ENCODE results near the gene WDR48.

The WDR48 gene

GRCh38 chr3:39065197-39065596 is 13.4 kb downstream of the WDR48 start:
- peak; percentile 88 for DNase-seq

- DNase-seq, result no peak
Measured at GRCh38 chr3:39067286-39067685, 15.5 kb downstream of the WDR48 start.

DNA sequence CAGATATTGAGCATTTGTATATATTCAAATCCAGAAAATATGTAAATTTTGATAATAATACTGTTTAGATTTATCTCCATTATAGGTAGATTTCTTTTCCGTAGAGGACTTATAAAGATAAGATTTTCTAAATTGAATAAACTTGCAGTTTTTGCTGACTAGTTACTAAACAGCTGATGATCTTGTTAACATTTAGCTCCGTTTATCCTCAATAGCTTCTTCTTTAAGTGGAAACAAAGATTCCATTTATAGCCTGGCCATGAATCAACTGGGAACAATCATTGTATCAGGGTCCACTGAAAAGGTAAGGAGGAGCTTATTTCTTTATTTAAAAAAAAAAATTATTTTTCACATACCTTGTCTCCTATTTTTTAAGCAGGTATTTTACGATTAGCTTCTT is 16.7 kb downstream of the WDR48 start:
- no peak for DNase-seq

GRCh38 chr3:39075910-39076309 is 24.1 kb downstream of the WDR48 start:
- no peak for DNase-seq

DNA sequence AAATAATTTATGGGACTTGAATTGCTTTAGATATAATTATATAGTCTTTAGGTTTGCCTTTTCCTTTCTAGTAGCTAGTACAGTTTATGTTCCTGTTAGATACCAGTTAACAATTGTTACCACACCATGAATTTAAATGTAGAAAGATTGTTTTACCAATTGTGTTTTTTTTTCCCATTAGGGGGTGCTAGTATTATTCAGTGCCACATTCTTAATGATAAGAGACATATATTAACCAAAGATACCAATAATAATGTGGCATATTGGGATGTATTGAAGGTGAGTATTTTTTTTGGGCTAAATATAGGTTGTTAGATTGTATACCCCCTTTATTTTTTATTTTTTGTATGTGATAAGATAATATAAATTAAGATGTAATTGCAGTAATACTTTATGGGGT is 27.7 kb downstream of the WDR48 start:
- peak; percentile 9 for DNase-seq

GRCh38 chr3:39080026-39080425 is 28.2 kb downstream of the WDR48 start:
- DNase-seq, result peak; percentile 45

DNA sequence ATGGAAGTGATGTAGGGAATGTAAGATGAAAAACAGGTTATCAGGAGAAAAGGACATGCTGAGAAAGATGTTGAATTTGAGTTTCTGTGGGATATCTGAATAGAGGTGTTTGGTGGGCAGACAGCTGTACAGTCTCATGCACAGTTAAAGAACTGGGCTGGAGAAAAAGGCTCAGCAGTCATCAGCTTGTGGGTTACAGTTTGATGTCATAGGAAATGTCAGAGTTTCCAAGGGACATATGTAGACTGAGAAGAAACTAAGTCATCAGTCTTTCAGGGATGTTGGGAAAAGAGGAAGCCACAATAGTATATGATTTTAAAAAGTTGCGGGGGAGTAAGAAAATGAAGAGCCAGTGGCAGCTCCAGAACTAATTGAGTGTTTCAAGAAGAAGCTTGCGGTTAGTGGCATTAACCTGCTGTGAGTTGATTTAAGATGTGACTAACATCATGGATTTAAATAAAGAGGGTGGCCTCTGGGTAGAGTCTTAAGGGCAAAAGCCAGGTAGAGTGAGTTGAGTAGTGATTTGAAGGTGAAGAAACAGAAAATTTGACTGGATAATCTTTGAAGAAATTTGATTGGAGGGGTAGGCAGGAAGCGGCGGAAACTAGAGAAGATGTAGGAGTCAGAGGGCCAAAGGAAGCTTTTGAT is 31.0 kb downstream of the WDR48 start:
- no peak for DNase-seq

- DNase-seq, result no peak
Measured at GRCh38 chr3:39086144-39086543, 34.3 kb downstream of the WDR48 start.

DNA sequence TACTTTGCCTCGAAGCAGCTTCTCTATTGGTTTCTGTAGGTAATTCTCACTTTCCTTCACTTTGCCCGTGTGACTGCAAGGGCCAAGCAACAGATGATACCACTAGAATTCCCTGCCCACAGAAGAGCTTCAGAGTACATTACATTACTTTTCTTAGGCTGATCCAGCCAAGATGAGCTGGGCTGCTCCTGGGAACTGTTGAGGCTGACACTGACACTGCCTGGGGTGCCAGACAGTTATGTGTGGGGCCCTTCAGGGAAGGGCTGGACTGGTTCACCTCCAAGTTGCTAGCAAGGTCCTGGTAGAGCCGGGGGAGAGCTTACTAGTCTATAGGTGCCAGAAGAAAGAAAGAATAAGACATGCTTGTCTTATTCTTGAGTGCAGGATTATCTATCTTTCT is 36.6 kb downstream of the WDR48 start:
- DNase-seq, result no peak

DNA sequence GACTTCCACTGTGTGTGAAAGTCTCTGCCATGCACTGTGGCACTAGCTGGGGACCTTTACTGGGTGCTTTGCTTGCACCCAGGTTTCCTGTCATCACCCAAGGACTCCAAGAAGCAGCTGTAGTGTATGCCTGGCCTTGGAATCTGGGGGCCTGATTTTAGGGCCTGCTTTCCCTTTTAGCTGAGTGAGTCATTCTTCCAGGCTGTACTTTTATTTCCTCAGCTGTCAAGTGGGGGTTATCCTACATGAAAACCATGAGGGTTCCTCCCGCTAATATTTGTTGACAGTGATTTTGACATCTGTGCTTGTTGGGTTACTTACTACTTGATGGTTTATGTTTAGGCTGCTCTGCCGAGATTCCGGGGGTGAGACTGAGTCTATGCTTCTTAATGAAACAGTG is 37.1 kb downstream of the WDR48 start:
- DNase-seq, result no peak

- no peak for DNase-seq
Measured at GRCh38 chr3:39090922-39091321, 39.1 kb downstream of the WDR48 start.

DNA sequence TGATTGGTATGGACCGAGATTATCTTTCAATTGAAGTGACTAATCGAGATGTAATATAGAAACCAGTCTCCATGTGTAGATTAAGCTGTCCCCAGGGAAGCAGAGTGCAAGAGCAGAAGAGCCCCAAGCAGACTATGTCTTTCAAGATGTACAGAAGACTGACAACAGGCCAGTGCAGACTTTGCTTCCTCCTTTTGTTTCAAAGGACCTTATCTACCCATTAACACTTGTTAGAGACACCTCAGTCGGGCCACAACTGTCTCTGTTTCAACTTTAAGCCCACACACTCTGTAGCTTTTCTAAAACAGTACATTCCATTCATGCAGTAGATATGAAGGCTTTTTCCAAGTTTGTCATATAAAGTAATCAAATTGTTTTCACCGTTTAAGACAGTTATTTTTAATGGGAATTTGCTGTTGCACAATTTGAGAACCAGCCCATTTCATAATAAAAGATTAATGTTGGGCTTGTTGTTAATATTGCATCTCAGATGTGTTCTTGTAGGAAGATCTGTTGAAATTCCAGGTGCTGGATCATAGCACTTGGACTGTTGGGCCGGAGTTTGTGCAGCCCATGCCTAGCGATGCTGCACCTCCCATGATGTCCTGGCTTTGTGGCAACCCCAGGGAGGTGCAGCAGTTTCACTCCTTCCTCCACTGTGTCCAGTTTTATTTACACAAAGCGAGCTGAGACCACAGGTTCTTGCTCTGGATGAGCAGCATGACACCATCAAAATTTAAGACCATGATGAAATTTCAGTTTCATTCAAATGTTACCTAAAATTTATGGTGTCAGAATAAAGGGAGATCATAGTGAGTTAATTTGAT is 43.2 kb downstream of the WDR48 start:
- peak; percentile 57 for DNase-seq

- no peak for DNase-seq
Measured at GRCh38 chr3:39095778-39096177, 44.0 kb downstream of the WDR48 start.

DNA sequence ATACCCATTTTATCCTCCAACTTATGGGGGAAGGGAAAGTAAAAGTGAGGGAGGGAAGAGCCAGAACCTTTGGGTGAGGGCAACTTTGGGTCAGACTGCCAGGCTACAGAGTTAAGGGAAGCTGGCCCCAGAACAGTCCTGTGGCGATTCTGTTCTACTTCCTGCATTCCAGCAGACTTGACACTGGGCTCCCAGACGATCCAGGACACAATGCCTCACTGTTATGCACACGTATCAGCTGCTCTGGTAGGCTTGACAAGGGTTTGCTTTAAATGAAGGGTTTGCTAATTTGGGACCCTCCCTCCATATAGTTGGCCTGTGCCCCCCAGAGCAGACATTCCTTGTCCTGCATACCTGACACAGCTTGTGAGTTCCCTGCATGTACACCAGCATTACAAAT is 45.0 kb downstream of the WDR48 start:
- DNase-seq, result no peak

DNA sequence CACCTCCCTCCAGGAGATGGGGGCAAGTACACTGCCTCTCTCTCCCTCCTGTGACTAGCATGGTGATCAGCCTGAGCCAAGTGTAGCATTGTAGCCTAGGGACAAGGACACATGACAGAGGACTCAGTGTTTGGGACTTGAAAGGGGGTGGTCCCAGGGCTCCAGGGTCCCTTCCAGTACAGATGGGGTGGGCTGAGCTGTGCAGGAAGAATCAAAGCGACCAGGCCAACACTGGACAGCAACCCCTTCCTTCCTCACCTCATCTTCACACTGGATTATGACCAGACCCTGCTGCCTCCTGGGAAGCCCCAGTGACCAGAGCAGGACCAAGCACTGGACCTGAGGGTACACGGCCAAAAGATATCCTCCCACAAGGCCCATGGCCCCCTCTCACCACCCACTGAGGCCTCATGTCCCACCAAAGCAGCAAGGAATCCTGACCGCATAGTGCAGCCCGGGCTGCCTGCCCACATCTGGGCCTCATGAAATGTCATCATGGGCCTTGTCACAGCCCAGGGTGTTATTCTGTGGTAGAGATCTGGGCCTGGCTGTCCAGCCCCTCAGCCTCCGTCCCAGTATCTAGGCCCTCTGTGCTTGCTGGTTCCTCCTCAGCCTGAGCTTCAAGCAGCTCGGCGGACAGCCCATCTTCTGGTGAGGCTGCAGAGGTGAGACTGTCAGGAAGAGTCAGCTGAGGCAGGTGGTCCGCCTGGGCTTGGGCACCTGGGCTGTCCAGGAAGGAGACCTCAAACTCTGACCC is 46.1 kb downstream of the WDR48 start:
- DNase-seq, result no peak

DNA sequence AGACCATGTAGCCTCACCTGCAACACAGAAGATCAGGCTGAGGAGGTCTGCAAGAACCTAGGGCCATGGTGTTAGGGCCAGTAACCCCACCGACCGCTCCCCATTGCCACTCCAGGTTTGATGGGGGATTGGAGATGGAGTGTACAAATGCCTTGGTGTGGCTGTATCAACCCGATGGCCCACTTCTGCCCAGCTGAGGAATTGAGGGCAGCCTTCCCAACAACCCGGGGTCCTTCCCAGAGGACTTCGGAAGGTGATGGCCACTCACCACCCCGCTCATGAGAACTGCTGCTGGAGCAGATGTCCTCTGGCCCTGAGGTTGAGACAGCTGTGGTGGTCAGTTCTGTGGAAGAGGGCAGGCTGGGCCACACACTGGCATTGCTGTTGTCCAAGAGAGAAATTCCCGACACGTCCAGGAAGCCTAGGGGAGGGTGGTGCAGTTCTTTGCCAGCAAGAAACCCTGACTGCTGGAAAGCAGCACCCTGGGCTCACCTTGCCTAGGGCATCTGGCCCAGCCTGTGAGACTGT is 46.7 kb downstream of the WDR48 start:
- no peak for DNase-seq

DNA sequence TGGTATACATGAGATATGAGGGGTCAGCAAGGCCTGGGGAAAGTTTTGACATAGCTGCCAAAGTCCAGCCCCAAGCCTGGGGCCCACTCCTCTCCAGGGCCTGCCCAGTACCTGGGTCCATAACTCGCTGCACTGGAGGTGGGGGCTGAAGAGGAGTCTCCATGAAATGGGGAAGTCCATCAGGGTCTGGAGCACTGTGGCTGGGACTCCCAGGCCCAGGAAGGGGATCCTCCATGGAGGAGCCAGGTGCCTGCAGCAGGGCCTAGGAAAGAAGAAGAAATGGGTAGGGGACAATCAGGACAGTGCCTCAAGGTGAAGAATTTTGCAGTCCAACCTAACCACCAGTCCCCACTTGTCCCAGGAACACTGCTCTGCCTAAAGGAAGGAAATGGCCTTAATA is 47.4 kb downstream of the WDR48 start:
- no peak for DNase-seq

- DNase-seq, result no peak
Measured at GRCh38 chr3:39099738-39100499, 48.1 kb downstream of the WDR48 start.

GRCh38 chr3:39100500-39100886 is 48.7 kb downstream of the WDR48 start:
- DNase-seq, result no peak

DNA sequence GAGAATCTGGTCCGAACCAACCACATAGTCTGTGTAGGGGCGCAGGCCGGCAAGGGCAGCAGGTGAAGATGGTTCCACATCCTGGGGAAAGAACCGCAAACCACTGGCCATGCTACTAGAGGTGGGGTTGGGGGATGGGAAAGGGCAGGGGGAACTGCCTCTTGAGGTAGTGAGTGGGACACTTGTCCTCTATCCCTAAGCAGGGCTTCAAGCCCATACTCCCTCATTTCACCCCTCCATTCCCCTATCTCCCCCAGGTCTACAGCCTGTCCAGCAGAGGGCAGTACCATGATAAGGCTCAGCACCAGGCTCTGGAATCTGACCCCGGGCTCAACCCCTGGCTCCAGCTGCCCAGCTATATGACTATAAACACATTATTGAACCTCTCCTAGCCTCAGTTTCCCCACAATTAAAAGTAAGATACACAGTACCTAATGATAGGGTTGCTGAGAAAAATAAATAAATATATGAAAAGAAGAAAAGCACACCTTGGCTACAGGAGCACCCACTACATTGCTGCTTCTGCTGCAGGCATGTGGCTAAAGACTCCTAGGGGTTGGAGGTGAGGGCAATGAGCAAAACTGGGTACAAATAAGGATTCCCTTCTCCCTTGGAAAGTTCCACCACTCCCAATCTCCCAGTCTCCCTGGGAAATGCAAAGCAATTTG is 49.3 kb downstream of the WDR48 start:
- peak; percentile 85 for DNase-seq

DNA sequence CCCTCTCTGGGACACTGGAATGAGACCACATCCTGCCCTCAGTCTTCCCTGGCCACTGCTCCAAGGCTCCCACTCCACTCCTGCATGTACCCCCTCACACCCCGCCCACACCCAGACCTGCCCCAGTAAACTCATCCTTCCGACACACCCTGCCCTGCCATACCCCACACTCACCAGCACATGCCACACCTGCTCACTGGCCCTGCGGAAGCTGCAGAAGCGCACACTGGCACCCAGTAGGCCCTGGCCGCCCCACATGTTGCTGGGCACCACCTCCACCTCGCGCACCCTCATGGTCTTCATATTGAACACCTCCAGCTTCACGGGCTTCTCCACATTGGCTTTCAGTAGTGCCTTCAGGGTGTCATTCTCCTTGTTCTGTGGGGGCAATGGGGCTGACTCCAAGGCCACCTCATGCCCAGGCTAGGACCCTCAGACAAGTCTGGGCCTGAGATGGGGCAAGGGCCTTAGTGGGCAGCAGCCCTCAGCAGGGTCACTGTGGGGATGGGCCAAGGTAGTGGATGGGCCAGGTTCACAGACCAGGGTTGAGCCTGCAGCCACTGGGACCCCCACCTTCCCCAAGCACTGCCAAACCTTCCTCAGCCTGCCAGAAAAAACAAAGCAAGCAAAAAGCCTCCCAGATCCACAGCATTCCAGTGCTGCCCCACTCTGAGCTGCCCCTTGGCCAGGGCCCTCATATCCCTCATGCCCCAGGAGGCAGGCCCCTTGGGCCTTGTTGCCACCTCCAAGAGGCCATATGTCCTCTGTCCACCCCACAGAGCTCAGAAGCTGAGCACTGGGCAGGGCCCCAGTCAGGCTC is 50.9 kb downstream of the WDR48 start:
- no peak for DNase-seq
